ENCODE results near the gene TENM4.

TENM4 gene

DNA sequence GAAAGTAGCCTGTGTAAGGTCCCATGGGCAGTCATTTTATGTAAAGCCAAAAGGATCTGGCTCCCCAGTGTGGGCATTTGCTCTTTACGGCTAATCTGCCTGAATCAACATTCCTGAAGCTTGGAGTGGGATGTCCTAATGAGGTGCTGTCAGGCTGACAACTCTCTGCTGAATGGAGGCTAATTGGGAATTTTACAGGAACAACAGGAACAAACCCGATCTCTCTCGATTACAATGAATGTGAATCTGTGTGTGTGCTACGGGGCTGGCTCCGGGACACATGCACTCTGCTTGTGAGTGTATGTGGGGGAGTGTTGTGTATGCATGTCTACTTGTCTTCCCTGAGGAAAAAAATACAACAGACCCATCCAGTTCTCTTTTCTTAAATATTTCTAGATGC, 415.2 kb downstream of the TENM4 start:
- no peak overlapping the region for H3K4me3 ChIP-seq (ENCODE audit: low read depth, low read length)
- H2AFZ ChIP-seq (ENCODE audit: low read length, unreplicated experiment) = no peak overlapping the region
- no peak overlapping the region for H3K27ac ChIP-seq (ENCODE audit: low read depth, low read length)
- H3K4me1 ChIP-seq (ENCODE audit: control insufficient read depth, insufficient read depth, low read length, unreplicated experiment) = no peaks in the 10 kb centered on the region
- no peaks in the 10 kb centered on the region for H3K36me3 ChIP-seq (ENCODE audit: insufficient read depth, low read length)
- no peaks in the 10 kb centered on the region for H3K79me2 ChIP-seq (ENCODE audit: control insufficient read depth, insufficient read depth, low read length, unreplicated experiment)
- no peaks in the 10 kb centered on the region for H3K27me3 ChIP-seq (ENCODE audit: insufficient read depth, low read length)

DNA sequence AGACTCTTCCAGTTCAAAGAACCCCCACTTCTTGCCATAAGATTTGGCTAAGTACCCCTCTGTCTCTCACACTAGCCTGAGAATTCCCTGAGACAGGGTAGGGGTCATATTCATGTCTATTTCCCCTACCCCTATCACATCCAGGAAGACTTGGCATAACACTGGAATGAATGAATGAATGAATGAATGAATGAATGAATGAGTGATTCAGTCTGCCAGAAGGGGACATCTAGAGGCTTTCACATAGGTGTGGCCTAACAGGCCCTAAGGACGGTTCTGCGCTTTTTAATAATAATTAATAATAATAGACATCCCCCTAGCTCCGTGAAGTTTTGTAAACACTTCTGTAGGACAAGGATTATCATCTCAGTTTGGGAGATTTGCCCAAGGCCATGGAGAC, 415.7 kb downstream of the TENM4 start:
- Histone ChIP-seq H3K27me3 (ENCODE audit: insufficient read depth, low read length) (no peaks in the 10 kb centered on the region), H3K36me3 (ENCODE audit: insufficient read depth, low read length) (no peaks in the 10 kb centered on the region), H3K79me2 (ENCODE audit: control insufficient read depth, insufficient read depth, low read length, unreplicated experiment) (no peaks in the 10 kb centered on the region), H3K4me1 (ENCODE audit: control insufficient read depth, insufficient read depth, low read length, unreplicated experiment) (no peaks in the 10 kb centered on the region), H3K4me3 (ENCODE audit: low read depth, low read length) (no peak overlapping the region), H3K27ac (ENCODE audit: low read depth, low read length) (no peak overlapping the region), H2AFZ (ENCODE audit: low read length, unreplicated experiment) (no peak overlapping the region)

DNA sequence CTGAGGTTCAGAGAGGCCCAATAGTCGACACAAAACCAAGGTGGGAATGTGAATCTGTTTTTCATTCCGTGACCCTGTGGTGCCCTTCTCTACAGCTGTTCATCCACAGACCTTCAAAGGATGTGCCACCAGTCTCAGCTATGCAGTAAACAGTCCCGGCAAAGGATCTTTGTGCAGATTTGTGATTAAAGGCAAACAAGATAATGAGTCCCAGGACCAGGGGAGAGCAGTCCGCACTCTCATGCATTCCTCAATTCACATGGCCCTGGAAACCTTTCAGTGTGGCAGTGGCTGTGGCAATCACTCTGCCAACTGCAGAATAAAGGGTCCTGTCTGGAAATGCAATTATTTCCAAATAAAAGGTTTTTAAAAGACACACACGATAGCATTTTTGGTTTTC, 418.6 kb downstream of the TENM4 start:
- no peaks in the 10 kb centered on the region for H3K36me3 ChIP-seq (ENCODE audit: insufficient read depth, low read length)
- no peaks in the 10 kb centered on the region for H3K79me2 ChIP-seq (ENCODE audit: control insufficient read depth, insufficient read depth, low read length, unreplicated experiment)
- no peaks in the 10 kb centered on the region for H3K4me1 ChIP-seq (ENCODE audit: control insufficient read depth, insufficient read depth, low read length, unreplicated experiment)
- no peak overlapping the region for H3K4me3 ChIP-seq (ENCODE audit: low read depth, low read length)
- no peaks in the 10 kb centered on the region for H3K27me3 ChIP-seq (ENCODE audit: insufficient read depth, low read length)
- H3K27ac ChIP-seq (ENCODE audit: low read depth, low read length) = no peak overlapping the region
- no peak overlapping the region for H2AFZ ChIP-seq (ENCODE audit: low read length, unreplicated experiment)

DNA sequence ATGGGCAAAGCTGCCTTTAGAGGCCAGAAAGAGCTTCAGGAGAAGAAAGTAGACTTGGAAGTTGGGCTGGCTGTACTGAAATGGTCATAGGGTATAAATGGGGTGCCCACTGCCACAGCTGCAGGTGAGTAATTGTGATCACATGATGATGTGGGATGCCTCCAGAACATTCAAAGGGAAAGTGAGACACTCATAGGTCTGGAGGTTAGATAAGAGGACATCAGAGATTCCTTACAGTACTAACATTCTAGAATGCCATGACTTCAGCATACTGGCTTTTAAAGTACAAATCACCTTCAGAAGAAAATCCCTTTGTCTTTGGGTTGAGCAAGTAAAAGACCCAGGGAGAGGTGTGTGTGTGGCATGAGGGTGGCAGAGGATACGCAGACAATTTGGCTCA, 419.2 kb downstream of the TENM4 start:
- Histone ChIP-seq H3K36me3 (ENCODE audit: insufficient read depth, low read length) (no peaks in the 10 kb centered on the region), H3K4me3 (ENCODE audit: low read depth, low read length) (no peak overlapping the region), H3K27ac (ENCODE audit: low read depth, low read length) (no peak overlapping the region), H3K4me1 (ENCODE audit: control insufficient read depth, insufficient read depth, low read length, unreplicated experiment) (no peaks in the 10 kb centered on the region), H2AFZ (ENCODE audit: low read length, unreplicated experiment) (no peak overlapping the region), H3K79me2 (ENCODE audit: control insufficient read depth, insufficient read depth, low read length, unreplicated experiment) (no peaks in the 10 kb centered on the region), H3K27me3 (ENCODE audit: insufficient read depth, low read length) (no peaks in the 10 kb centered on the region)

DNA sequence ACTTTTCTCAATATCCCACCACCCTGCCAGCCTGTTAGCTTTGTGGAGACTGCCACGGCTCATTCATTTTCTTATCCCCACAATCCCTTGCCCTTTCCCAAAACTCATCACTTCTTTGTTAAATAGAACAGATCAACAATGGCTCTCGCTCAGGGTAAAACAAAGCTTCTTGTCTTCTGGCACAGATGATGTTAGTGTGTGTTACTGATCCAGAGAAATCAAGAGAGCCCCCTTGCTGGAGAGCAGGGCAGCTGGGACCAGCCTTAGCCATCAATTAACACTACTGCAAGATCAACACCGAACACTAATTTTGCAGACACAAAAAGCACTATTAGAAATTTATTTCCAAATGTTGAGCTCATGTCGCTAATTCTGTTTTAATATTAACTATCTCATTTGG, 420.9 kb downstream of the TENM4 start:
- no peaks in the 10 kb centered on the region for H3K4me1 ChIP-seq (ENCODE audit: control insufficient read depth, insufficient read depth, low read length, unreplicated experiment)
- H3K4me3 ChIP-seq (ENCODE audit: low read depth, low read length) = no peak overlapping the region
- no peaks in the 10 kb centered on the region for H3K36me3 ChIP-seq (ENCODE audit: insufficient read depth, low read length)
- no peak overlapping the region for H2AFZ ChIP-seq (ENCODE audit: low read length, unreplicated experiment)
- H3K27ac ChIP-seq (ENCODE audit: low read depth, low read length) = no peak overlapping the region
- no peaks in the 10 kb centered on the region for H3K79me2 ChIP-seq (ENCODE audit: control insufficient read depth, insufficient read depth, low read length, unreplicated experiment)
- no peaks in the 10 kb centered on the region for H3K27me3 ChIP-seq (ENCODE audit: insufficient read depth, low read length)

DNA sequence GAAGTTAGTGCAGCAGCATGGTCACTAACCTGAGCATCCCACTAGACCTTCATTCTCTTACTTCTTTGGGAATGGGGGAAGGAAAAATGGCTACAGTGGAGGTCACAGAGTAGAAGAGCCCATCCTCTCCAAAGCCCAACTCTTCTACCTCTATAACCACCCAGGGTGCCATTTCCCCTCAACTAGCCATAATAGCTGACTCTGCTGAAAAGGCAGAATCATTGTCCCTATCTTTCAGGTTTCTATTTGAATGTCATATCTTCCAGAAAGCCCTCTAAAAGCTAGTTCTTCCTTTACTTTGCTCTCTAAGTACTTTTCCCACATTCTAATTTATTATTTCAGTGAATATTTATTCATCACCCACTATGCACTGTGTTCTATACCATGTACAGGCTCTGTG, 421.6 kb downstream of the TENM4 start:
- no peaks in the 10 kb centered on the region for H3K36me3 ChIP-seq (ENCODE audit: insufficient read depth, low read length)
- H3K27me3 ChIP-seq (ENCODE audit: insufficient read depth, low read length) = no peaks in the 10 kb centered on the region
- no peaks in the 10 kb centered on the region for H3K79me2 ChIP-seq (ENCODE audit: control insufficient read depth, insufficient read depth, low read length, unreplicated experiment)
- no peaks in the 10 kb centered on the region for H3K4me1 ChIP-seq (ENCODE audit: control insufficient read depth, insufficient read depth, low read length, unreplicated experiment)
- no peak overlapping the region for H2AFZ ChIP-seq (ENCODE audit: low read length, unreplicated experiment)
- no peak overlapping the region for H3K27ac ChIP-seq (ENCODE audit: low read depth, low read length)
- H3K4me3 ChIP-seq (ENCODE audit: low read depth, low read length) = no peak overlapping the region

DNA sequence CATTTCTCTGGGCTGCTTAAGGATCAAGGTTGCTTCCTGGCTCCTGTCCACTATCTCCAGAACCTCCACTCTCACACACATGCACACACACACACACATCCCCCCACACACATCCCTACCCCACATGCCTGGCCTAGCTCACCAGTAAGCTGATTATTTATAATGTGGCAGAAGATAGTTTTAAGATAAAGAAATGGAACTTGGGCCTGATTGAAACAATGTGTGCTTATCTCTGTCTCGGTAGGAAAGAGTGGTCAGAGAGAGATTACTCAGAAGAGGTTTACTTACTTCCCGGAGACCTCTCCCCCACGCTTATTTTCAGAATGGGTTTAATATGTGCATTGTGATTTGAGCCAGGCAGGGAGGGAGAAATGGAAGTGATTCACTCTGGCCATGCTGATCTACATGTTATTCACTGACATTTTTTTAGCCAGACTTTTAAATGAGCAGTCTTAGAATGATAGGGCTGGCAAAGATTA, 422.4 kb downstream of the TENM4 start:
- Histone ChIP-seq H3K4me3 (ENCODE audit: low read depth, low read length) (no peak overlapping the region), H2AFZ (ENCODE audit: low read length, unreplicated experiment) (no peak overlapping the region), H3K27ac (ENCODE audit: low read depth, low read length) (no peak overlapping the region), H3K4me1 (ENCODE audit: control insufficient read depth, insufficient read depth, low read length, unreplicated experiment) (no peaks in the 10 kb centered on the region), H3K79me2 (ENCODE audit: control insufficient read depth, insufficient read depth, low read length, unreplicated experiment) (no peaks in the 10 kb centered on the region), H3K36me3 (ENCODE audit: insufficient read depth, low read length) (no peaks in the 10 kb centered on the region), H3K27me3 (ENCODE audit: insufficient read depth, low read length) (no peaks in the 10 kb centered on the region)

DNA sequence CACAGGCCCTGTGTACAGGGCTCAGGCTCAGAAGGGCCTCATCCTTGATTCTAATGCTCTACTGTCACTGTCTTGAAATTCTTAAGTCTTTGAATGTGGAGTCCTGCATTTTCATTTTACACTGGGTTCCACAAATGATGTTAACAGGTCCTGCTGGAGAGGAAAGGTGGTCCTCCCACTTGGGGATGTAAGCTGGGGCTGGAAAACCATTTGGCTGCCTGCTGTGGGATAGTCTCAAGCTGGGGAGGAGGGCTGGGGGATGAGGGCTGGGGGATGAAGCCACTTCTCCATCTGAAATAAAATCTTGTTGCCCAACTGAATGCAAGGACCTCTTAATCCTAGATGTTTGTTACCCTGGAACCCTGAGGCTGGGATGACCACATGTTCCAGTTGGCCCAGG, 423.0 kb downstream of the TENM4 start:
- Histone ChIP-seq H3K4me3 (ENCODE audit: low read depth, low read length) (no peak overlapping the region), H3K27me3 (ENCODE audit: insufficient read depth, low read length) (no peaks in the 10 kb centered on the region), H3K79me2 (ENCODE audit: control insufficient read depth, insufficient read depth, low read length, unreplicated experiment) (no peaks in the 10 kb centered on the region), H3K36me3 (ENCODE audit: insufficient read depth, low read length) (no peaks in the 10 kb centered on the region), H2AFZ (ENCODE audit: low read length, unreplicated experiment) (no peak overlapping the region), H3K4me1 (ENCODE audit: control insufficient read depth, insufficient read depth, low read length, unreplicated experiment) (no peaks in the 10 kb centered on the region), H3K27ac (ENCODE audit: low read depth, low read length) (no peak overlapping the region)

DNA sequence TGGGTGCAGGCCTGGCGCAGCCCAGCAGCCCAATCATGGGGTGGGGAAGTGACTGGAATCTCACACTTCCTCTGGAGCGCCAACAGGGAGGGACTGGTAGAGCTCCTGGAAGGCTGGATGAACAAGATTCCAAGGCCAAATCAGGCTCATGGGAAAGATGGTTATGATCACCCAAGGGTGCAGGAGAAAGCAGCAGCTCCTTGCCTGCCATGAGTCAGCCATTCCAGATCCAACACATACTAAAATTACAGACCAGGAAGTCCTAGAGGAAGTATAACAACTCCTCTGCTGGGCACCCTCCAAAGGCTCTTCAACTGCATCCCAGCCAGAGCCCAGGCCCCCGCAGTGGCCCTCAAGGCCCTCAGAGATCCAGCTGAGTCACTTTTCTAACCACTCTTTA, 427.3 kb downstream of the TENM4 start:
- H3K79me2 ChIP-seq (ENCODE audit: control insufficient read depth, insufficient read depth, low read length, unreplicated experiment) = no peaks in the 10 kb centered on the region
- H3K4me1 ChIP-seq (ENCODE audit: control insufficient read depth, insufficient read depth, low read length, unreplicated experiment) = no peaks in the 10 kb centered on the region
- H3K36me3 ChIP-seq (ENCODE audit: insufficient read depth, low read length) = no peaks in the 10 kb centered on the region
- no peak overlapping the region for H3K27ac ChIP-seq (ENCODE audit: low read depth, low read length)
- no peak overlapping the region for H3K4me3 ChIP-seq (ENCODE audit: low read depth, low read length)
- H2AFZ ChIP-seq (ENCODE audit: low read length, unreplicated experiment) = no peak overlapping the region
- H3K27me3 ChIP-seq (ENCODE audit: insufficient read depth, low read length) = no peaks in the 10 kb centered on the region

DNA sequence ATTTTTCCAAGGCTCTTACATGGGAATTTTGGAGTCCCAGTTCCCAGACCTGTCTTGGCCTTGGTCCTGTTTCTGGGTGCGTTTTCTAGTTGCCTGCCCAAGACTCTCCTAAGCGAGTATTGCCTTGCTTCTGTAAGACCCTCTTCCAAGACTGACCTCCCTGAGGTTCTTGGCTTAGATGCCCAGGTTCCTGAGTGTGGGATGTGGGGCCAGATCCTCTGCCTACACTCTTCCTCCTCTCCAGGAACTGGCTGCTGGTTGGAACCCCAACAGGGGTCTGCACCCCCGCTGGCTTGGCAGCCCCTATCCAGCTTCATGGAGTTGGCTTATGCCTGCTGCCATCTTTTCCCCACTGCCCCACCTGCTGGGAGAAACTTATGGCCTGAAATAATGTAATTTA, 429.5 kb downstream of the TENM4 start:
- Histone ChIP-seq H3K27me3 (ENCODE audit: insufficient read depth, low read length) (no peaks in the 10 kb centered on the region), H3K79me2 (ENCODE audit: control insufficient read depth, insufficient read depth, low read length, unreplicated experiment) (no peaks in the 10 kb centered on the region), H3K36me3 (ENCODE audit: insufficient read depth, low read length) (no peaks in the 10 kb centered on the region), H3K4me3 (ENCODE audit: low read depth, low read length) (no peak overlapping the region), H3K27ac (ENCODE audit: low read depth, low read length) (no peak overlapping the region), H2AFZ (ENCODE audit: low read length, unreplicated experiment) (no peak overlapping the region), H3K4me1 (ENCODE audit: control insufficient read depth, insufficient read depth, low read length, unreplicated experiment) (no peaks in the 10 kb centered on the region)

DNA sequence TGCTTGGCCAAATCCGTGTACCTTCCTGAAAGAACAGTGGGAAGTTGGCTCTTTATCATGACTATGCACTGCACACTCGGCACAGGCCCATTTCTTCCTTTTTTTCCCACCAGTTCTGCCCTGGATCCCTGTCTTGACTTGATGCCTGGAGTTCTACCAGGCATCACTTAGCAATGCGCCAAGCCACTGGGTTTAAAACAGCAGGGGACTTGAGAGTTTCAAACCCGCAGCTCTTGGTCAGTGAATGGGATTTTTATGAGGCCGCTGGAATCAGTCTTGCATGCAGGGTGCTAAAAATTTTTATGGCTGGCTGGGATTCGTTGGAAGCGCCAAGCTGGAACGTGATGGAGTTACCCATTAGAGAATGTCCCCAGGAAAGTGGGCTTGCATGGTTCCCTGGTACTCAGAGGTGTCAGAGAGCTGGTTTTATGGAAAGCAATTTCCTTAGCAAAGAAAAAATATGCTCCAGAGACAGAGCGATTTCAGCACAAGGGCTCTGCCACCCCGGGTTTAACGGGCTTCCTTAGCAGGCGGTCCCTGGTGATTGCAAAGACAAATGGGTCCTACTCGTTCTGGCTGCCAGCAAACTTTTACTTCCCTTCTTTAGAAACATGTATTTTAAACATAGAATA, 432.9 kb downstream of the TENM4 start:
- Histone ChIP-seq H3K36me3 (ENCODE audit: insufficient read depth, low read length) (no peaks in the 10 kb centered on the region), H3K79me2 (ENCODE audit: control insufficient read depth, insufficient read depth, low read length, unreplicated experiment) (no peaks in the 10 kb centered on the region), H3K27ac (ENCODE audit: low read depth, low read length) (no peak overlapping the region), H3K4me1 (ENCODE audit: control insufficient read depth, insufficient read depth, low read length, unreplicated experiment) (no peaks in the 10 kb centered on the region), H3K27me3 (ENCODE audit: insufficient read depth, low read length) (no peaks in the 10 kb centered on the region), H2AFZ (ENCODE audit: low read length, unreplicated experiment) (no peak overlapping the region), H3K4me3 (ENCODE audit: low read depth, low read length) (no peak overlapping the region)
